Colonic mucosa (tissue), 4 donors: ENCODE measurements around the gene WDFY4. TPM values are rescaled to one million over a fixed set of nuclear protein-coding genes. Genes with fewer than 3 reads are reported as not detected.

Experiments used
- DNase-seq: peaks from one replicate; pipeline ENCODE4 v3.0.0-alpha.2; 2020
- H3K27ac ChIP-seq: fragments of 200-600 bp; one replicate; pipeline ENCODE4 v1.8.0; 2021
- H3K27me3 ChIP-seq: fragments of 200-600 bp; one replicate; pipeline ENCODE4 v1.8.0; 2021
- H3K36me3 ChIP-seq: fragments of 200-600 bp; one replicate; pipeline ENCODE4 v1.8.0; 2021
- H3K4me1 ChIP-seq: fragments of 200-600 bp; one replicate; pipeline ENCODE4 v1.8.0; 2021; ENCODE audit warnings: mild to moderate bottlenecking
- H3K4me3 ChIP-seq: fragments of 200-600 bp; one replicate; pipeline ENCODE4 v1.8.0; 2021
- H3K9ac ChIP-seq, 2 donors: one replicate each; pipeline ENCODE4 v1.7.0; 2013; ENCODE audit warnings: control low read depth in 2 of 2, low read depth in 2 of 2, low read length in 2 of 2
- H3K9me3 ChIP-seq: fragments of 200-600 bp; one replicate; pipeline ENCODE4 v1.8.0; 2021
- CTCF ChIP-seq: fragments of 200-600 bp; IDR thresholded peaks from one replicate; pipeline ENCODE4 v1.8.0; 2022; ENCODE audit warnings: antibody characterized with exemption, mild to moderate bottlenecking
- intact Hi-C: fragments of 100-400 bp; cut with DNase I; formaldehyde crosslinking; loops from one replicate; pipeline ENCODE4 v1.14.1; 2022
- total RNA-seq, 2 donors: library from RNA; stranded (reverse); fragmentation: NEBNext Ultra II Directional in 1 of 2; extraction: Animal tissue kit (Norgen Biotek cat#: 25700) in 1 of 2; gene quantifications; one replicate each; pipeline ENCODE4 v1.2.1, GENCODE V29; 2021
- donor health status: healthy.
- donor health status: DM: no; HTN: no; CAD: no.
- donor health status: DM: no; HTN: no; CAD: no.

WDFY4 gene
- total RNA-seq, 2 donors from 2014 or later = 1.5 to 1.6 TPM

GRCh38 chr10:48968036-48968435, 283.4 kb downstream of the WDFY4 start:
- H3K4me1 ChIP-seq = no peaks in the 10 kb centered on the region
- TF ChIP-seq CTCF = no peak
- intact Hi-C loops = no loop called here

GRCh38 chr10:48970046-48970445, 285.4 kb downstream of the WDFY4 start:
- Histone ChIP-seq H3K9me3 (no peaks in the 10 kb centered on the region), H3K27ac (no peak overlapping the region), H3K4me1 (no peaks in the 10 kb centered on the region), H3K27me3 (no peaks in the 10 kb centered on the region), H3K36me3 (no peaks in the 10 kb centered on the region), H3K9ac (no peak overlapping the region), H3K4me3 (no peak overlapping the region)
- no peak for TF ChIP-seq CTCF
- no peak for DNase-seq
- intact Hi-C loops = no loop called here

More at GRCh38 chr10:48968036-48968435, 283.4 kb downstream of the WDFY4 start:
- no peaks in the 10 kb centered on the region for H3K9me3 ChIP-seq
- H3K9ac ChIP-seq = no peak overlapping the region
- H3K4me3 ChIP-seq = no peak overlapping the region
- no peaks in the 10 kb centered on the region for H3K27me3 ChIP-seq
- H3K27ac ChIP-seq = no peak overlapping the region
- H3K36me3 ChIP-seq = no peaks in the 10 kb centered on the region
- no peak for DNase-seq

GRCh38 chr10:48970654-48971053, 286.0 kb downstream of the WDFY4 start:
- no peak for TF ChIP-seq CTCF
- H3K36me3 ChIP-seq = no peaks in the 10 kb centered on the region

GRCh38 chr10:48973065-48973464, 288.4 kb downstream of the WDFY4 start:
- H3K9me3 ChIP-seq = no peaks in the 10 kb centered on the region
- TF ChIP-seq CTCF = no peak
- intact Hi-C loops = no loop called here
- H3K36me3 ChIP-seq = no peaks in the 10 kb centered on the region
- no peak overlapping the region for H3K4me3 ChIP-seq
- H3K4me1 ChIP-seq = no peaks in the 10 kb centered on the region
- H3K27me3 ChIP-seq = no peaks in the 10 kb centered on the region
- no peak overlapping the region for H3K9ac ChIP-seq
- no peak for DNase-seq
- no peak overlapping the region for H3K27ac ChIP-seq

More at GRCh38 chr10:48970654-48971053, 286.0 kb downstream of the WDFY4 start:
- intact Hi-C loops = no loop called here
- Histone ChIP-seq H3K27me3 (no peaks in the 10 kb centered on the region), H3K9me3 (no peaks in the 10 kb centered on the region), H3K4me3 (no peak overlapping the region), H3K9ac (no peak overlapping the region), H3K27ac (no peak overlapping the region), H3K4me1 (no peaks in the 10 kb centered on the region)
- no peak for DNase-seq

- Histone ChIP-seq H3K36me3 (no peaks in the 10 kb centered on the region), H3K9ac (no peak overlapping the region), H3K4me3 (no peak overlapping the region), H3K27me3 (no peaks in the 10 kb centered on the region), H3K27ac (no peak overlapping the region), H3K4me1 (no peaks in the 10 kb centered on the region), H3K9me3 (no peaks in the 10 kb centered on the region)
- DNase-seq = no peak
- TF ChIP-seq CTCF = no peak
- intact Hi-C loops = no loop called here
These were observed 290.0 kb downstream of the WDFY4 start for GRCh38 chr10:48974510-48975156.
